Sigmoid colon (tissue), 4 donors: ENCODE data around the gene TUBA8.

Experiments
- CTCF ChIP-seq, 4 experiments: fragments of 450-650 bp in 3 of 4; fragments of 200-600 bp in 1 of 4; IDR thresholded peaks; one replicate each; pipeline ENCODE4 v1.5.1; 2016 to 2019; ENCODE audit warnings: antibody characterized with exemption in 4 of 4, mild to moderate bottlenecking in 3 of 4, moderate library complexity in 2 of 4
- POLR2AphosphoS5 ChIP-seq, 4 donors: sonication (generic); formaldehyde crosslinking; IDR thresholded peaks; one replicate each; pipeline ENCODE4 v1.6.1; 2017; ENCODE audit warnings: antibody characterized with exemption in 4 of 4

GRCh38 chr22:18146389-18146753 lies 35.8 kb downstream of the TUBA8 start:
- TF ChIP-seq CTCF (IDR thresholded peaks at IDR 0.05) (no peak), POLR2AphosphoS5 (IDR thresholded peaks at IDR 0.05) (no peak)
